Superior temporal gyrus (tissue), 1 donor: ENCODE measurements around the gene ATP1A1.

Experiments
- DNase-seq: peaks from one replicate; pipeline ENCODE4 v3.0.0-alpha.2; 2016; ENCODE audit errors: extremely low spot score

ATP1A1 gene

DNA sequence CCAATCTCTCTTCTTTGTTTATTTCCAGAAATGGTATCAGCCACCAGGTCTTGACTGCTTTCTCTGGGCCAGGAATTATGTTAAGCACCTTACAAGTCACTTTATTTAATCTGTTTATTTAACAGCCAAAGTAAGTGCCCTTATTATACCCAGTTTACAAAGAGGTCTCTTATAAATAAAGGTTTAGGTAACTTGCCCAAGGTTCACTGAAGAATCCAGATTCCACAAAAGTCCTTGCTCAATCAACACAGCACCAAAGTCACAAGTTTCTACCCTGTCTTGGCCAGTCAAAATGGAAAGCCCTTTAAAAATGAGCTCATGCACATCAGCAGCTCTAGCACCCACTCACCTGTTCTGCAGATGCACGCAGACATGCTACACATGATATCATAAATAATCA lies 28.0 kb upstream of the ATP1A1 start:
- DNase-seq, result no peak

DNA sequence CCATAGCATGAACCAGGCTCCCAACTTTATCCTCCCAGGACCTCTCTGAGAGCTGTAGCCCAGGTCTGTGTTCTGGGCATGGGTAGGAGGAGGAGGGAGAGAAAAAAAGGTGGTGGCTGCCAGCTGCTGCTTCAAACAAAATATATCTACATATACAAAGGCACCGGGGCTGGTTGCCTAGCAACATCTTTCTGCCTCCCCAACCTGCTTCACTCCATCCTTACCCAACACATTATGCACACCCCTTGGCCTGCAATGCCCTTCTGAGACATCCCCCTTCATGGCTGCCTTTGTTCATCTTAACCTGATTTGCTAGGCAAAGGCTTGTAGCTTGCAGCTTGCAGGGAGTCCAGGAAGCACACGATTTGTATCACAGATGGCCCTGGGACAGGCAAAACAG lies 27.2 kb upstream of the ATP1A1 start:
- no peak for DNase-seq

- DNase-seq, result peak; percentile 33
Measured at GRCh38 chr1:116346943-116347673, 25.9 kb upstream of the ATP1A1 start.

DNA sequence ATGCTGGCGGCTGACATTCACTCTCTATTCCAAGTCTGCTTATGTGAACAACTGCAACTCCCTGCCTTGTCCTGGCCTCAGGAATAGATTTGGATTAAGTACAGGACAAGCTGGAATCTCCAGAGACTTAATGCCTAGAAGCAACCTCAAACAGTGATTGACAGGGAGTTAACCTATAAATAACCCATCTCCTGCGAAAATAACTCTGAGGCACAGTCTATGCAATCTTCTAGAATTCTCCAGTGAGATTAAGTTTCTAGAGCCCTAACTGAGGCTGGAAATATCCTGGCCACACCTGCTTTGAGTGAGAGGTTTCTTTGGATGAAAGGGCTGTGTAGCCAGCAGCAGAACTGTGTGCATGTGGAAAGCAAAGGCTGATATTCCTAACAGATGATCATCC lies 25.3 kb upstream of the ATP1A1 start:
- peak; percentile 11 for DNase-seq

- DNase-seq, result no peak
Measured at GRCh38 chr1:116350097-116350645, 22.9 kb upstream of the ATP1A1 start.

DNA sequence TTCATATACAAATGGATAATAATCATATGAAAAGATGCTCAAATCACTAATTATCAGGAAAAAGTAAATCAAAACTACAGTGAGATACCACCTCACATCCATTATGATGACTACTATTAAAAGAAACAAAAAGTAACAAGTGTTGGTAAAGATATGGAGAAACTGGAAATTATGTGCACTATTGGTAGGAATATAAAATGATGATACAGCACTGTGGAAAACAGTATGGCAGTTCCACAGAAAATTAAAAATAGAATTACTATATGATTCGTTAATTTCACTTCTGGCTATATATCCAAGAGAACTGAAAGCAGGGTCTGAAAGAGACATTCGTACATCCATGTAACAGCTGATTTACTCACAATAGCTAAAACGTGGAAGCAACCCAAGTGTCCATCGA lies 21.1 kb upstream of the ATP1A1 start:
- peak; percentile 12 for DNase-seq

- DNase-seq, result no peak
Measured at GRCh38 chr1:116352349-116352813, 20.7 kb upstream of the ATP1A1 start.

- DNase-seq, result no peak
Measured at GRCh38 chr1:116353155-116353554, 19.9 kb upstream of the ATP1A1 start.

DNA sequence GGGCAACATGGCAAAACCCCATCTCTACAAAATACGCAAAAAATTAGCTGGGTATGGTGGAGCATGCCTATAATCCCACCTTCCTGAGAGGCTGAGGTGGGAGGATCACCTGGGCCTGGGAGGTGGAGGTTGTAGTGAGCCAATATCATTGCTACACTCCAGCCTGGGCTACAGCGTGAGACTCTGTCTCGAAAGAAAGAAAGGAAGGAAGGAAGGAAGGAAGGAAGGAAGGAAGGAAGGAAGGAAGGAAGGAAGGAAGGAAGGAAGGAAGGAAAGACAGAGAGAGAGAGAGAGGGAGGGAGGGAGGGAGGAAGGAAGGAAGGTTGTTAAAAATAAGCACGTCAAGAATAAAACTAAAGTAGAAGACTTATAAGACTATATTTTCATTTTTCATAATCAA lies 17.0 kb upstream of the ATP1A1 start:
- no peak for DNase-seq

- no peak for DNase-seq
Measured at GRCh38 chr1:116356673-116357072, 16.4 kb upstream of the ATP1A1 start.

DNA sequence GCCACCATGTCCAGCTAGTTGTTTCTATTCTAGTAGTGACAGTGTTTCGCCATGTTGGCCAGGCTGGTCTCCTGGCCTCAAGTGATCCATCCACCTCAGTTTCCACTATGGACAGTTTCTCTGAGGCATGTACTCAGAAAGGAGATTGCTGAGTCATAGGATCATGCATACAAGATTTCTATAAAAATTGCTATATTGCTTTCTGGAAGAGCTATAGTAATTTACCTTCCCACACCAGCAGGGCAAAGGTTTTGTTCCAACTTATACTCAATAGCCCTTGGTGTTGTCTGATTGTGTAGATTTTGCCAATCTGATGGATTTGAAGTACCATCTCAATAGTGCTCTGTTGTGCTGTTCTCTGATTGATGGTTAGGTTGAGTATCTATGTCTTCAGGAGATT lies 15.6 kb upstream of the ATP1A1 start:
- no peak for DNase-seq

GRCh38 chr1:116359060-116359830 lies 13.8 kb upstream of the ATP1A1 start:
- peak; percentile 17 for DNase-seq

GRCh38 chr1:116359871-116360270 lies 13.2 kb upstream of the ATP1A1 start:
- no peak for DNase-seq

- DNase-seq, result peak; percentile 69
Measured at GRCh38 chr1:116360429-116361173, 12.4 kb upstream of the ATP1A1 start.

DNA sequence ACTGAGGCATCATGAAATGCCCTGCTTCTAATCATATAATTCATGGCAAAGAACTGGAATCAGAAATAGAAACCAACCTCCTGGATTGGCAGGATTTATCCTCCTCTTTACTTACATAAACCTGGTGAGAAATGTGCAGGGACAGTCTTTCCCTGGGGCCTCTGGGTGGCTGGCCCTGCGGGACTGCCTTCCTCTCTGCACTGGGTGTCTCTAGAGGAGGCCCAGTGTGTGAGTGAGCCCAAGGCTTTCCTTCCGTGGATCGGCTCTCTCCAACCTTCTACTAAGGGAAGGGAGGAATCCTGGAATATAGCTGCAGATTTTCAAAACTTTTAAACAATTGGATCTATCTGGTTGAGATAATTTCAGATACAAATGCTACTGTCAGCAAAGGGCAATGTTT lies 11.4 kb upstream of the ATP1A1 start:
- peak; percentile 33 for DNase-seq

- no peak for DNase-seq
Measured at GRCh38 chr1:116362050-116362449, 11.0 kb upstream of the ATP1A1 start.

DNA sequence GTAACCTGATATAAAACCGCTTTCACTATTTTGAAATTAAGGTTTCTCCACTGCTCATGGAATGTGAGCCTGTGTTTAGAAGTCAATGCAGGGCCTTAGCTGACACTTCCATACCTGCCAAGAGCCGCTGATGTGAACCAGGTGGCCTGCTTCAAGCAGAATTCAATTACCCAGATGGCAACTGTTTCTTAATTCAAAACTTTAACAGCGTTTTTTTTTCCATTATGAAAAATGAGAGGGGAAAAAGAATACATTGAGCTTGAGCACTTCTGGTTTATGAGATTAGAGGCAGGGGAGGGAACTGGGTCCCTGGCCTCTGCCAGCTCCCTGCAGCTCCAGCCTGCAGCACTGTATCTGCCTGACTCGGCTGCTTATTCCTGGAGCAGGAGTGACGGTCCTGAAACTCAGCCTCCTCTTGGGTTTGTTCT lies 7.7 kb upstream of the ATP1A1 start:
- DNase-seq, result no peak

DNA sequence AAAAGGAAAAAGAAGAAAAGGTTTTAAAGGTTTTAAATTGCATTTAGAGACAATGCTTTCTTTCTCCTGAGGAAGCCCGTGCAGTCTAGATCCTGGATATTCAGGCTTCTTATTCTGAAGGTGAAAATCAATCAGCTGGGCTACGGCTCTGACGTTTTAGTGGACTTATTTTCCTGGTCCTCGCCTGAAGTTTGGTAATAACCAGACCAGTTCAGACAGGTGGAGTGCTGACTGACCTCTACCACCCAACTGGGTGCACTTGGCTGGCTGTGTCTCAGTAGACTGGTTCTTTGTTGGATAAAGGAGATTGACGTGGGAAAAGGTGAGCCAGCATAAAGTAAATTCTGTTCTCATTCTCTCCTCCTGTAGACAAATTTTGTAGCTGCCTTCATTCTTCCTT lies 7.2 kb upstream of the ATP1A1 start:
- DNase-seq, result peak; percentile 10

DNA sequence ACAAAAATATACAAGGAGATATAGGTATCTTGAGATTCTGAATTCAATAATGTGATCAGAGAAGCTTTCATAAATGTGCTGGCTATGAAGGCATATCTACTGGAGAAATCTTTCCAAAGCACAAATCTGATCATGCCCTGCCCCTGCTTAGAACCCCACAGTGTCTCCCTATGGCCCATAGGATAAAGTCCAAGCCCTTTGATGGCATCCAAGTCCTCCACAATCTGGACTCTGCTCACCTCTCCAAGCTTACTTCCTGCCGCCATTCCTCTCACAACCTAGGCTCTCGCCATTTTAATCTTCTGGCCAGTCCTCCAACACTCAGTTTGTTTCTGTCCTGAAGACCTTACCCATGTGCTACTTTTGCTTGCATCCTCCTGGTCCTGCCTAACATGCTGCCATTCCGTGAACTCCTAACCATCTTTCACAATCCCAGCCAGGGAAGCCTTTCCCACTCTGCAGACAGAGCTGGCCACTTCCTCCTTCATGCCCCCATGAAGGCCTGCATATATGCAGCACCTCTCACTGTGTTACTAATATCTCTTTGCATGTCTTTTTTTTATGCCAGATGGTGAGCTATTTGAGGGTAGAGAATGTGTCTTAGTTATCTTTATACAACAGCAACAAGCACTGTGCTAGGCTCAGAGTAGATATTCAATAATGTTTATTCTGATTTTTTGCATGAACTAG lies 5.6 kb upstream of the ATP1A1 start:
- DNase-seq, result no peak

GRCh38 chr1:116368241-116368640 lies 4.8 kb upstream of the ATP1A1 start:
- no peak for DNase-seq

GRCh38 chr1:116370181-116370580 lies 2.9 kb upstream of the ATP1A1 start:
- no peak for DNase-seq

- no peak for DNase-seq
Measured at GRCh38 chr1:116371752-116372151, 1.3 kb upstream of the ATP1A1 start.
